ENCODE data around the gene TLR9.

DNA sequence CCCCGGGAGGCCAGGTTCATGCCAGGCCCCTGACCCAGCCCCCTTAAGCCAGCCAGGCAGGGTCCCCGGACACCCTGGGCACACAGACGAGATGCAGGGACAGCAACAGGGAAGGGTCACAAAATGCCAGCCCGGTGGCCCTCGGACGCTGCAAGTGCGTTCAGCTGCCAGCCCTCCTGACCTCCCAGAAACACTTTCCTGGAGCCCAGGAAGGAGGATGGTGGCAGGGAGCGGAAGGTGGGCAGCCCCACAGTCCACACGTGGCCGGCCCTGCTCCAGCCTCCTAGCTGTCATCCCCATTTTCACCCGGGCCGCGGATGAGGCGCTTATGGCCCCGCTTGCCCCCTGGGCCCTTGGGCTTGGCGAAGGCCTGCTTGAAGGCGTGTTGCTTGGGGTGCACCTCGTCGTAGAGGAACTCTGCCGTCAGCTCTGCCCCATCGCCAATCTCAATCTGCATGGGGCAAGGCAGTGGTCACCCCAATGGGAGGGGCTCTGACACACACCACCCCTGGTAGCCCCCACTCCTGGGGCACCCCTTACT is 3.4 kb upstream of the TLR9 start:
- TF ChIP-seq, protein P1, sequence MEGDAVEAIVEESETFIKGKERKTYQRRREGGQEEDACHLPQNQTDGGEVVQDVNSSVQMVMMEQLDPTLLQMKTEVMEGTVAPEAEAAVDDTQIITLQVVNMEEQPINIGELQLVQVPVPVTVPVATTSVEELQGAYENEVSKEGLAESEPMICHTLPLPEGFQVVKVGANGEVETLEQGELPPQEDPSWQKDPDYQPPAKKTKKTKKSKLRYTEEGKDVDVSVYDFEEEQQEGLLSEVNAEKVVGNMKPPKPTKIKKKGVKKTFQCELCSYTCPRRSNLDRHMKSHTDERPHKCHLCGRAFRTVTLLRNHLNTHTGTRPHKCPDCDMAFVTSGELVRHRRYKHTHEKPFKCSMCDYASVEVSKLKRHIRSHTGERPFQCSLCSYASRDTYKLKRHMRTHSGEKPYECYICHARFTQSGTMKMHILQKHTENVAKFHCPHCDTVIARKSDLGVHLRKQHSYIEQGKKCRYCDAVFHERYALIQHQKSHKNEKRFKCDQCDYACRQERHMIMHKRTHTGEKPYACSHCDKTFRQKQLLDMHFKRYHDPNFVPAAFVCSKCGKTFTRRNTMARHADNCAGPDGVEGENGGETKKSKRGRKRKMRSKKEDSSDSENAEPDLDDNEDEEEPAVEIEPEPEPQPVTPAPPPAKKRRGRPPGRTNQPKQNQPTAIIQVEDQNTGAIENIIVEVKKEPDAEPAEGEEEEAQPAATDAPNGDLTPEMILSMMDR (IDR thresholded peaks at IDR 0.05; ENCODE audit: low read depth, low read length) = no peak
- TF ChIP-seq POLR2A (IDR thresholded peaks at IDR 0.05; ENCODE audit: extremely low read depth, insufficient read length) = no peak
- TF ChIP-seq, protein P2, sequence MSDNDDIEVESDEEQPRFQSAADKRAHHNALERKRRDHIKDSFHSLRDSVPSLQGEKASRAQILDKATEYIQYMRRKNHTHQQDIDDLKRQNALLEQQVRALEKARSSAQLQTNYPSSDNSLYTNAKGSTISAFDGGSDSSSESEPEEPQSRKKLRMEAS (IDR thresholded peaks at IDR 0.05; ENCODE audit: low read depth, low read length) = no peak
